NCI-H2171 (cell line): ENCODE data around the gene AAGAB.
"Not testable (repeated sequence)": the region's sequence is repeated elsewhere in the genome, so short reads cannot be mapped to it uniquely, and the experiment has no call there.

Experiments
- DNase-seq: peaks from one replicate; lab custom pipeline; 2025; lab: John Stamatoyannopoulos, UW

AAGAB gene

DNA sequence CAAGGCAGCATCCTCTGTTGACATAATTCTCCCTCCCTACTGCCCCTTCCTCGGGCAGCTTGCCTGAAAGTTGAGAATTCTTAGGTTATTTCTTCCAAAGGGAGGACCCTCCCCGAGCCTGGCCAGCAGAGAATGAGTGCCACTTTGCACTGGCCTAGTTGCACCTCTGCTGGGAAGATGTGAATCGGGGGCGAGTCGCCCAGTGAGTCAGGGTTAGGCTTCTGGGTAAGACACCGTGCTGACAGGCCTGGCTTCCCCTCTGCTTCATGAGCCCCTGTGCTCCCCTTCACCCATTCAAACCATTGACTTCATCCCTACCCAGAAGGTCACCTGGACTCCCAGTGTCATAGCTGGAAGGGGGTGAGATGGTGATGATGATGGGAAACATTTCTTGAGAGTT lies 82.3 kb downstream of the AAGAB start:
- DNase-seq, result no peak

DNA sequence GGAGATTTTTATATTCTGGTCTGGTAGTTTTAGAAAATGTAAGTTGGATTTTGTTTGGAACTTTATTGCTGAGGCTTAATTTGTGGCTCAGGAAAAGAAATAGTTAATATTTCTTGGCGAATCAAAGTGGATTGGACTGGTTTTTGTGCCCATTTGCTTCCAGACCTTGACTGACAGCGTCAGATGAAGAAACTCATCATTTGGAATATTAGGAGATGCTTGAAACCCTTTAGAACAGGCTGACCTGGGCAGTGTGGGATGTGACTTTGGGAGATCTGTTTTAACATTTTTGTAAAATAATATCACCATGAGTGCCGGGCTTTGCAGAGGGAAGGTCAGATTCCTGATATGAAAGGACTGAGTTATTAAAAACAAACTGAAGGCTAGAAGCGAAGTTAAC lies 83.0 kb downstream of the AAGAB start:
- no peak for DNase-seq

- peak; percentile 14 for DNase-seq
Measured at GRCh38 chr15:67170143-67170925, 84.1 kb downstream of the AAGAB start.

DNA sequence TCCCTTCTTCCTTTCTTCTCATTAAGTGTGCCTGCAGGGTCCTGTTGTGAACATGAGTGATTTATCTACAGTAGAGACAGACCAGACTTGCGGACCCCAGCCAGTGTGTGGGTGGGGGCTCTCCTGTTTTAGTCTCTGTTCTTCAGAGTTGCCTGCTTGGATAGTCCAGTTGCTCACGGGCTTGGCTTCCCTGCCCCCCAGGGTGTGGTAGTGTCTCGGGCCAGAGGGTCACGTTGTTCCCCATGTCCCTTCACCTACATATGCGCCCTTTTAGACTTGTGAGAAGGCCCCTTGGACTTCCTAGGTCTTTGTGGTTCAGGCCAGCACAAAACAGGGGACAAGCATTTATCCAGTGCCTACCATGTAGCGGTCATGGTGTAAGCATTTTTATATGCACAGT lies 85.8 kb downstream of the AAGAB start:
- no peak for DNase-seq

DNA sequence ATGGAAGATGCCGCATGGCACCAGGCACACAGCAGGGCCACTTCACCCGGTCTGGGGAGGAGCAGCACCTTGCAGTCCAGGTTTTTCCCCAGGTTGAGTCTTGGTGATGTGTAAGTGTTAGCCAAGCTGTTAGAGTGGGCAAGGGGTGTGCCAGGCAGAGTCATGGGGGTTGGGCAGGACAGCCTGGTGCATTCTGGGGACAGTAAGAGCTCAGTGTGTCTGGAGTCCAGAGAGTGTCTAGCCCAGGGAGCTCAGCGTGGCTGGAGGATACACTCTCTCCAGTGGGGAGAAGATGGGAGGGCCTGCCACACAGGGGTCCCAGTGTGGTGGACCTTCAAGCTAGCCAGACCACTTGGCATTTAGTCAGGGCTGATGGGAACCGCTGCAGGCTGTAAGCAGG lies 87.4 kb downstream of the AAGAB start:
- DNase-seq, result no peak

- DNase-seq, result no peak
Measured at GRCh38 chr15:67166280-67167009, 88.0 kb downstream of the AAGAB start.

DNA sequence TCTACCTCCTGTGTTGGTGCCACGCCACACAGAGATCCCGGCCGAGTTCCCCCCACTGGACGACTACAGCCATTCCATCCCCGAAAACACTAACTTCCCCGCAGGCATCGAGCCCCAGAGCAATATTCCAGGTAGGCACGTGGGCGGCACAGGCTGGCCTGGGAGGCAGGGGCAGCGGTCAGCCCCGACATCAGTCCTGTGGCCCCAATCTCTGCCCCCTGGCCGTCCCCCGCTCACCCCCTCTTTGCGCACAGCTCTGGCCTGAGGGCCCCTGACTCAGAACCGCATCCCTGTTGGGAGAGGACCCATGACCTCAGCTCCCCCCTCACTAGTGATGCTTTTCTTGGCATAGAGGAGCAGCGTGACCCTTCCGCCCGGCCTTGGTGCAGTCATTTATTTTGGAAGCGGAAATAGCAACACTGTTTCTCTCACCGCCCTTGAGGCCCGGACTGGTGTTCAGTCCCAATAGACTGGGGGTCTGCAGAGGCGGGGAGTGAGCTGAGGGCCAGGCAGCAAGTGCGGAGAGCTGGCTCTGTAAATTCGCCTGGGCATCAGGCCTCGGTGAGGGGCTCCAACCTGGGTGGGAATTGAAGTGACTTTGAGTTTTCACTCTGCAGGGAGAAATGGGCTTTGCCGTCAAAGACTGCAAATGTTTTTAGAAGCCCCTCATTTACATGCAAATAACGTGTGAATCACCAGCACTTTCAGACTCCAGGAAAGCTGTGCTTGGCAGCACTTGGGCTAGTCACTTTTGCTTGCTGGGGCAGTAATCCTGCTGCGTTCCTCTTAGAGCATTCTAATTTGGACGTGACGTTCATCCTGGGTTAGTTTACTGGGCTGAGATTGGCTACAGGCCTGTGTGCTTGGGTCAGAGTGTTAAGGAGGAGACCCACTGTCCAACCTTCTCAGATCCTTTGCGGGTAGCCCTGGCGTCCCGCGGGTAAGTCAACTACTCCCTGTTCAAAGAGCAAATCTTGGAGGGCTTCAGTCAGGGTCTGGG lies 88.9 kb downstream of the AAGAB start:
- DNase-seq, result no peak

DNA sequence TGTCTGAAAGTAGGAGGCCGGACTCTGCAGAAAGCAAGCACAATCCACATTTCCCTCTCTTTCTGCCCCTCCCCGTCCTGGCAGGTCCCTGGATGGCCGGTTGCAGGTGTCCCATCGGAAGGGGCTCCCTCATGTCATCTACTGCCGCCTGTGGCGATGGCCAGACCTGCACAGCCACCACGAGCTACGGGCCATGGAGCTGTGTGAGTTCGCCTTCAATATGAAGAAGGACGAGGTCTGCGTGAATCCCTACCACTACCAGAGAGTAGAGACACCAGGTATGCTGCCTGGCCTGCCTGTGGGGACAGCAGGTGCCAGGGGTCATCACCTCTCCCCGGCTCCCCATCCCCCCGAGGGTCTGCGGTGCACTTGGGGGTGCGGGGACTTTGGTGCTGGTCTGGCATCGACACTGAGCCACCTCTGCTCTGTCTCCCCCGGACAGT lies 89.6 kb downstream of the AAGAB start:
- DNase-seq, result no peak

DNA sequence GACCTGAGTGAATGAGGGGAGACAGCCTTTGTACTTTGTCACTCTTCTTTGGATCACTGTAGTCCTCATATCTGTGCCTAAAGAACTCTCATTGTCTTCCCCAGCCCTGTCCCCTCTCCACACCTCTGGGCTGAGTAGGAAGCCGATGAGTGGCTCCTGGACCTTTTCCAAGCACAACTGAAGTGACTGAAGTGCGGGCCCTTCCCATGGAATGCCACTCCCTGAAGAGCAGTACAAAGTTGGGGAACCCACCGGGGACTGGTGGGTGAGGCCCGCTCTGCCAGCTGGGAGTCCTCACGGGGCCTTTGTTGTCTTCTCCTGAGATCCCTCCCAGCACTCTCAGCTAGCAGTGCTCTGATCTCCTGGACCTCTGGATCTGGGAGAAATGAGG lies 90.1 kb downstream of the AAGAB start:
- DNase-seq, result no peak

GRCh38 chr15:67163180-67163579 lies 91.3 kb downstream of the AAGAB start:
- no peak for DNase-seq

DNA sequence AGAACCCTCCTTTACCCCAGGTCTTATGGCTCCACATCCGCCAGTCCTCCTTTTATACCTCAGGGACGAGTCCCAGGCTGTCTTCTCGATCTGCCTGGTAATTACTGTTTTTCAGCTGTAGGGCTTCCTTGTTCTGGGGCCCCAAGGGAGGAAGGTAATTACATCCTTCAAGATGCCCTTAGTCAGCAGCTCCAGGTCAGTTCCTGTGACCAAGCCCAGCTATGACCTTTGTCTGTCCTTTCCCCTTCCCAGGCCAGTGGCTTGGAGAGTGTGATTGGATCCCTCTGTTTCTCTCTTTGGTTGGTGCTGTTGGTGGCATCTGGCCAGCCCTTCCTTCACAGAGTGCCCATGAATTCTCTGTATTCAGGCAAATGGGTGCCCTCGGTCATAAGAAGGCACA lies 92.6 kb downstream of the AAGAB start:
- no peak for DNase-seq

DNA sequence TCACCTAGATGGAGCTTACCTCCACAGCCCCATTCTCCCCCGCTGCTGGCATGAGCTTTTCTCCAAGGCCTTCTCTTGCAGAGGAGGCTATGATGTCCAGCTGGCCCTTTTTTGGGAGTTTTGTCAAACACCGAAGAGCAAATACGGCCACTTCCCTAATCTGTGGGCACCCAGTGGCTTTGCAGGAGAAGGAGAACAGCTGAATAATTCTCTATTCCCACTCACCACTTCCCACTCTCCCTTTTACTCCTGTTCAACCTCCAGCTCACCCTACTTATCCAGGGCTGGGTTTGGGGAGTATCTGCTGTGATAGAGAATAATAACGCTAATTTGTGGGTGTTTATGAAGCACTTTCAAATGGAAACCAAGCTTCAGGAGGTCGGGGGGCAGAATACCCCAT lies 93.0 kb downstream of the AAGAB start:
- DNase-seq, result no peak

DNA sequence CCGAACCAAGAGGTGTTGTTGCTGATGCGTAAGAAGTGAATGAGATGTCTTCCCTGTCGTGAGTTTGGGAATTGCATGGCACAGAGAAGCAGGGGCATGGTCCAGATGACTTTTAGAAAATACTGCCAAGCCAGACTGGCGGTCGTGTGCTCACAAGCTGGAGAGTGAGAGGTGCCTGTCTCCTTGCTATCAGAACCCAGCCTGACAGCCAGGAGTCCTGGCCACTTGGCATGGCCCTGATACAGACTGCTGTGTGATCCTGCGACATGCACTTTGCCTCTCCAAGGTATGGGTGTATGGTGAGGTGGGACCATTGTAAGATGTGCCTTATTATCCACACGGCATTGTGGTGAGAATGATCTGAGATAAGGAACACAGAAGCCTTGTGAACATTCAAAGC lies 96.1 kb downstream of the AAGAB start:
- no peak for DNase-seq

- DNase-seq, result no peak
Measured at GRCh38 chr15:67157521-67158252, 96.8 kb downstream of the AAGAB start.

DNA sequence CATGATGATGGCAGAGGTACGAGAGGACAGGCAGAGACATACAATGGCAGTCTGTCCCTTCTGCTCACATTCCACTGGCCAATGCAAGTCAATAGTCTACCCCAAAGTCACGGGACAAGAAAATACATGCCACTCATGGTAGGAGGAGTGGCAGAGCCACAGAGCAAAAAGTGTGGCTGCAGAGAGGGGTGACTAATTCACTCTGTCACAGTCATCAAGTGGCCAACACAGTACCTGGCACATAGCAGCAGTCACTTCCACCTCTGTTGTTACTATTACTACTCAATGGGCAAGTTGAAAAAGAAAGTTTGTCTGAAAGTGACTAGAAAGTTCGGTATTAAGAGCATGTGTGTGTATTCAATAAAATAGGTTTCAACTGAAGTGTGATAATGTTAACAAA lies 97.6 kb downstream of the AAGAB start:
- no peak for DNase-seq

- no peak for DNase-seq
Measured at GRCh38 chr15:67156426-67156825, 98.0 kb downstream of the AAGAB start.

DNA sequence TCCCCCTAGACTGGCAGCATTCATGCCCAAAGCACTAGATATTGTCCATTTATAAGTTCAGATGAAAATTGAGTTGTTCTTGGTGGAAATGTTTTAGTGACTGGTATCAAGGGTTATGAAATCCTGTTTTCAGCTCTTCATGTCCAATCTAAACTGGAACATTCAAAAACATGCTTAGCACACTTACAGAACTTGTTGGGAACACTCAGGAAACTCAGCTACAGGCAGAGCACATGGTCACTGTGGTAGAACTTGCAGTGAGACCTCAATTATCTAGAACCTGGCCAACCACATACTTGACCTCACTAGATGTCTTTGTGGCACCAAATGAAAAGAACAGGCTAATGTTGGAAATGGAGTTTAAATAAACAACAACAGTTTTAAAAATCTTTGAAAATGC lies 100.2 kb downstream of the AAGAB start:
- no peak for DNase-seq

DNA sequence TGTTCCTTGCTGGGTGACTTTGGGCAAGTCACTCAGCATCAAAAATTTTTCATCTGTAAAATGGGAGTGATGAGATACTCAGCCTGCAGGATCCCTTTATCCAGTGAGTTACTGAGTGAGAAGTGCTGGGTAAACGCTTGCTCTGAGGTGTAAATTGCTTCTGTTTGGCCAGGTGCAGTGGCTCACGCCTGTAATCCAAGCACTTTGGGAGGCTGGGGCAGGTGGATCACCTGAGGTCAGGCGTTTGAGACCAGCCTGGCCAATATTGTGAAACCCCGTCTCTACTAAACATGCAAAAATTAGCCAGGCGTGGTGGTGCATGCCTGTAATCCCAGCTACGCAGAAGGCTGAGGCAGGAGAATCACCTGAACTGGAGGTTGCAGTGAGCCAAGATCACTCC lies 101.4 kb downstream of the AAGAB start:
- not testable (repeated sequence) for DNase-seq

- DNase-seq, result no peak
Measured at GRCh38 chr15:67152429-67152828, 102.0 kb downstream of the AAGAB start.
